Astrocyte of the hippocampus (primary cell): Measurements from ENCODE around the gene EIF4G3.

Source experiments
- DNase-seq: peaks from one replicate; pipeline ENCODE4 v3.0.0; 2011; ENCODE audit warnings: low read depth, low spot score

EIF4G3 gene

DNA sequence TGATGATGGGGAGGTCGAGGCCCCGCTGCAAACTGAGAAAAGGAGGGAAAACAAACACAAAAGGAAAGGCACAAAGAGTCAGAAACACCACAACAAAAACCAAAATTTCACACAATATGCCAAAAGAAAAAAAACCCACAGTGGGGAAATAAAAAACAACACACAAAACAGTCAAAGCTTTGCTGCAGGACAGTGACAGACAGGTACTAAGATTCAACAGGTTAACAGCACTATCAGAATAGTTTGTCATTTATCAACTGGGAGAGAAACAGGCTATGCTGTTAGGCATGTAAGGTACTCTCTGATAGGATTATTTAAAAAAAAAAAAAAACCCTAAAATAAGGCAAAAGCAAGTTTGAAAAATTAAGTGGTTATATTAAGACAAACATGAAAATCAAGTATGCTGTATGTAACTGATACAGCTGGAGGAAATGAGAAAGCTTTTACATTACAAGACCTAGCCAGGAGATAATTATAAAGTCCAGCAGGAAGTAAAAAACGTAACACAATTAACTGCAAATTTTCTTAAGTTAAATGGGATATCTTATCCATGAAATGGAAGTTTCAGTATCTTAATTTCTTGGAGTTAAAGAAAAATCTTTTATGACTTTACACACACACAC, 179.0 kb downstream of the EIF4G3 start:
- DNase-seq = no peak

DNA sequence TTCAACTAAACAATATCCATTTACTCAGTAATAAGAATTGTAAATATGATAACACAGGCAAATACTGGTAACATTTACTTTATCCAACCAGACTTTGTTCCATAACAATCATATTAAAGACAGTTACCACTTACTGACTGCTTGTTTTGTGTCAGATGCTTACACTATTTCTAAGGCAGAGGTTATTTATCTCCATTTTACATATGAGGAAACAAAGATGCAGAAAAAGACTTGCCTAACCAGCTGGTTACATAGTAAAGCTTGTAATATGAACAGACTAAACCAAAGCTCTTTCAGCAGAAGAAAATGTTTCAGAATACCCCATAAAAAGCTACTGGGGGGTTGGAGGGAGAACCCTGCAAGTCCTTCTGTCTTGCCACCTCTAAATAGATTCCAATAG, 180.1 kb downstream of the EIF4G3 start:
- DNase-seq = no peak

DNA sequence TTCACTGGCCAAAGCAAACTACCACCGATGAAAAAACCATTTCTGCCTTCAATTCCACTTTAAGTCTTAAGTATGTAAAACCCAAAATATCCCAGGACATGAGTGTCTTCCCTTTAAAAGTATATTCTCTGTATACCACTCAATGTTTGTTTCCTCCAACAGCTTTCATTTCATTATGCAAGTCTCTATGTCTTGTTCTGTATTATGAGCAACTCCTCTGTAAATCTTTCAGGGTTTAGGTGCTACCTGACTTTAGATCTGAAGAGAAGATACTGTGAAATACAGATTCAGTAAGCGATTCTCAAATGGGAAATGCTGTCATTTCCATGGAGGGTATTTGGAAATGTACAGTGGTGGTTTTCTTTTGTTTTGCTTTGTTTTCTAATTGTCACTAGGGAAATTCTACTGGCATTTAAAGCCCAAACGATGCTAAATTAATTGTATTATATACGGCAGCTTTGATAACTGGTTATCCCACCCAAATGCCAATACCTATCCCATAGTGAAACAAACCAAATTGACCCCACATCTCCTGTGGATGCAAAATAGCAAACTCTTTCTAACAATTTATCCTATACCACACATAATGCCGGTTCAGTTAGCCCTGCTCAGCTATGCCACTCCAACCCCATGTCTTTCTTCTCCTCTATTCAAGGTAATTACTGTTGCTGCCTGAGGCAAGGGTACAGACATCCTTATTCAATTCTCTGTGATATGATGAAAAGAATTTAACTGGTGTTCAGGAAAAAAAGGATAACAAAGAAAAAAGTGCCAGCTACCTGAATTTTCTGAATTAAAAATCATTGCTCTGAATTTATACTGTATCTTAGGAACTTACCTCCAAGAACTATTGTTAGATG, 182.8 kb downstream of the EIF4G3 start:
- no peak for DNase-seq

DNA sequence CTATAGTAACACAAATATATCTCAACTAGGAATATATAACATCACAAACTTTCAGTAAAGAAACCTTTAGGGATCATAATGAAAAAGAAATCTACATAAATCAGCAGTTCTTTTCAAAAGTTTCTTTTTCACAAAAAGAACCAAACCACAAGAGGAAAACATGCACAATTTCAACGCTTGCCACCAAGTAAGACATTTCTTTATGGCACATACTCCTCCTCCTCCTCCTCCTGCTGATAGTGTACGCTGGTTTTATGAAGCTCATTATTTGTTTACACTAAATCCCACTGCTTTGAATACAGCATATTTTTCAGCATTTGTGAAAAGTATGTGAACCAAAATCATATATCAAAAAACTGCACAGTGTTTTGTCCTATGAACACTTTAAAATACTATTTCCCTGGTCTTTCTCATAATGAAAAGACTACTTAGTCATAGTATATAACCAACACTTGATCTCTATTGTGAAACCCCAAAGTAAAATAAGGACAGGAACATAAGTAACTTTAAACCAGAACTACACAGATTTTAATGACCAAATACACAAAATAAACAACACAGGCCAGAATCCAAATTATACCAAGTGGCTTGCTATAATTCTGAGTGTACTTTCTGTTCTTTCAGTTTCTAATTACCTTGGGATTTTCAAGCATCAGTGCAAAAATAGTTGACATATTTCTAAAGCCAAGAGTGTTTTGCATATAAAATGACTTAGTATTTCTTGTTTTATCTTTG, 184.2 kb downstream of the EIF4G3 start:
- DNase-seq = peak; percentile 25

DNA sequence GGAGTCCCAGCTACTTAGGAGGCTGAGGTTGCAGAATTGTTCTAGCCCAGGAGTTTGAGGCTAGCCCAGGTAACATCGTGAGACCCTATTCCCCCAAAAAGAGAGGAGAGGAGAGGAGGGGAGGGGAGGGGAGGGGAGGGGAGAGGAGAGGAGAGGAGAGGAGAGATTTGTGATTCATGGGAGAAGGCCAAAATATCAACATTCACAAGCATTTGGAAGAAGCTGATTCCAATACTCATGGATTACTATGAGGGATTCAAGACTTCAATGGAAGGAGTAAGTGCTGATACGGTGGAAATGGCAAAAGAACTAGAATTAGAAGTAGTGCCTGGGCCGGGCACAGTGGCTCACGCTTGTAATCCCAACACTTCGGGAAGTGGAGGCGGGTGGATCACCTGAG, 187.8 kb downstream of the EIF4G3 start:
- DNase-seq = no peak

DNA sequence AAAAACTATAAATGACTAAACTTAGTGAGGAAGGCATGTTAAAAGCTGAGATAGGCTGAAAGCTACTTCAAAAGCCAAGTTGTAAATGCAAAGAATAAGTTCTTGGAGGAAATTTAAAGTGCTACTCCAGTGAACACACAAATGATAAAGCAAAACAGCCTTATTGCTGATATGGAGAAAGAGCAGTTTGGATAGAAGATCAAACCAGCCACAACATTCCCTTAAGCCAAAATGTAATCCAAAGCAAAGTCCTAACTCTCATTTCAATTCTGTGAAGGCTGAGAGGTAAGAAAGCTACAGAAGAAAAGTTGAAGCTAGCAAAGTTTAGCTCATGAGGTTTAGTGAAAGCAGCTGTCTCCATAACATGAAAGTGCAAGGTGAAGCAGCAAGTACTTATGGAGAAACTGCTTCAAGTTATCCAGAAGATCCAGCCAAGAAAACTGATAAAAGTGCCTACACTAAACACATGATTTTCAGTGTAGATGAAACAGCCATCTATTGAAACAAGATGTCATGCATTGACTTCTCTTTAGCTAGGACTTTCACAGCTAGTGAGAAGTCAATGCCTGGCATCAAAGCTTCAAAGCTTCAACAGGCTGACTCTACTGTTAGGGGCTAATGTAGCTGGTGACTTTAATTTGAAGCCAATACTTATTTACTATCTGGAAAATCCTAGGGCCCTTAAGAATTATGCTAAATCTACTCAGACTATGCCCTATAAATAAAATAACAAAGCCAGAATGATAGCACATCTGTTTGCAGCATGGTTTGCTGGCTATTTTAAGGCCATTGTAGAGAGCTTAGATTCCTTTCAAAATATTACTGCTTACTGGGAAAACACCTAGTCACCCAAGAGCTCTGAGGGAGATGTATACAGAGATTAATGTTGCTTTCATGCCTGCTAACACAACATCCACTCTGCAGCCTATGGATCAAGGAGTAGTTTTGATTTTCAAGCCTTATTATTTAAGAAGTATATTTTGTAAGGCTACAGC, 188.6 kb downstream of the EIF4G3 start:
- DNase-seq = no peak

DNA sequence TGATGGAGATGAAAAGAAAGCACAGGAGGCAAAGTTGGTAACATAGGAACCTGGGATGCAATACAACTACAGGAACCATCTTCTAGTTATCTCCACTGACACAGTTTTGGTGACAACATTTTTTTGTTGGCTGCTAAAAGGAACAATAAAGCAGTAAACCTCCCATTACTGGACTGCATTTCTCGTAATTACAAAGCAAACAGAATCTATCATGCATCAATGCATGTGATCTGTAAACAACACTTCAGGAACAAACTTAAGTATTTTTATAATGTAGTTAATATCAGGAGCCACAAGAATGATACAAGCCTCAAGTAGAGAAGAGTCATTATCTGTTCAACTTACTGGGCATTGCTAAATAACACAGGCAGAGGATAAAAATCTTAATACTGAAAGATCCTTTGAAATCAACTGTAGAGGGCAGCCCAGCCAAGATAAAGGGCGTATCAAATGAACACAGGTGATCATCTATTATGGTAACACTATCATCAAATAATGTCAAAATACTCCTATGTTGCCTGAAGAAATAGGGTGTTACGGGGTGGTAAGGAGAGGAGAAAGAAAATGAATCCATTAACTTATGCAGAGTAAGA, 193.3 kb downstream of the EIF4G3 start:
- DNase-seq = no peak

DNA sequence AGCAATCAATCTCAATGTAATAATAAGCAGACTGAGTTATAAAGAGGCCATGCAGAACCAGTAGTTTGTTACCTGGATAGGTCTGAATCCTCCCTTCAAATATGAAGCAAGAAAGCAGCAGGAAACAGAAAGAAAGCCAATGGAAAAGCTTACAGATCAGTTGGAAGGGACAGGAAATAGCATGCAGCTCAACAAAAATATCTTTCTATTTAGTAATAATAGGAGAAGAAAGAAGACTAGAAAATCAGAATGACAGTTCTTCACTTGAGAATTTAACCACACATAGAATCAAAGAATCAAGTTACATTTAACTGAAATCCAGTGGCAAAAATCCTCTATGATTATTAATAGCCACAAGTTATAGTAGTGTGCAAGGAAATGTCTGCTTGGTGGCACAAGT, 194.4 kb downstream of the EIF4G3 start:
- DNase-seq = no peak

DNA sequence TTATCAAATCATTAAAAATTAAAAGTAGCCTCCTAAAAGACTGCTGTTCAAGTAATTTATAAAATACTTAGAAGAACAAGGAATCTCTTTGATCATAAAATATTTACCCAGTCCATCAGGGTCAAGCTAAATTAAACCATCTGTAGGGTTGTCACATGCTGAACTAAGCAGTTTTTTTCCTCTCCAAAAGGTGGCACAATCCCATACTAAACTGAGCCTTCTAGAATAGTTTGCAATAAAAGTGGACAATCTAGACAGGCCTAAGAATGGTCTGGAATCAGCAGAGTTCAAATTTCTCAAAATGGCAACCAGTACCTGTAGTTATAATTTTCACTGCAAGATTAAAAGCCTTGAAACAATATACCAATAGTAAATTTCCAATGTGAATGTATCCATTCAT, 194.8 kb downstream of the EIF4G3 start:
- DNase-seq = peak; percentile 57

DNA sequence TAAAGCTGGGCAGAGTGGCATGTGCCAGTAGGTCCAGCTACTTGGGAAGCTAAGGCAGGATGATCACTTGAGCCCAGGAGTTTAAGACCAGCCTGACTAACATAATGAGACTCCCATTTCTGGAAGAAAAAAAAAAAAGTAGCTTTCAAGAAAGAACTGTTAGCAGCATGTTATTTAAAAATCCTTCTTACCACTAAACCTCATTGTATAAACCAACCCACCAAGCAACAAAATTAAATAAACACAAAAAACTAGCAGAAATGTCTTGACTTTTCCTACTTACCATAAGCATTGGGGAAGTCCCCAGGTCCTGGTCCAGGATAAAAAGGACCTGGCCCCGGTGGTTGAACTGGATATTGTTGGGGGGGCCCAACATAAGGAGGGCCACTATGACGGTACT, 196.6 kb downstream of the EIF4G3 start:
- no peak for DNase-seq

DNA sequence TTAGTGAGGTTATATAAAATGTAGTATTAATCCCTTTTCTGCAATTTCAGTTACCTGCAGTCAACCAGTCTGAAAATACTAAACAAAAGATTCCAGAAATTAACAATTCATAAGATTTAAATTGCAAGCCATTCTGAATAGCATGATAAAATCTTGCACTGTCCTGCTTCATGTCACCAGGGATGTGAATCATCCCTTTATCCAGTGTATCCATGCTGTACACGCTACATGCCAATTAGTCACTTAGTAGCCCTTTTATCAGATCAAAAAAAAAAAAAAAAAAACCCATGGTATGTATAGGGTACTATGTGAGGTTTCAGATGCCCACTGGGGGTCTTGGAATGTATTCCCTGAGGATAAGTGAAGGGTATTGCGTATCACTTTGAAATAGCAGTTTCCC, 198.3 kb downstream of the EIF4G3 start:
- DNase-seq = no peak

DNA sequence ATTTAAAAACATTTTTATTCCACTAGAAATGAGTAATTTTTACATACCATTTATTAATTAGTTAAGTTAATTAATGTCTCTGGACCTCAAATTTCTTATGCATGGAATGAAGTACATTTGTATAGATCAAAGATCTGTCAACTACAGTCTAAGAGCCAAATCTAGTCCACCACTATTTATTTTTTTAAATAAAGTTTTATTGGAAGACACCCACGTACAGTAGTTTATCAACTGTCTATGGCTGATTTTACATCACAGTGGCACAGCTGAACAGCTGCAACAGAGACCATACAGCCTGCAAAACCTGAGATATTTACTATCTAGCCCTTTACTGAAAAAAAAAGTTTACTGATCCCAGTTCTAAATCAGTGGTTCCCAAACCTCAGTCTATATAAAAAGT, 201.0 kb downstream of the EIF4G3 start:
- DNase-seq = no peak

DNA sequence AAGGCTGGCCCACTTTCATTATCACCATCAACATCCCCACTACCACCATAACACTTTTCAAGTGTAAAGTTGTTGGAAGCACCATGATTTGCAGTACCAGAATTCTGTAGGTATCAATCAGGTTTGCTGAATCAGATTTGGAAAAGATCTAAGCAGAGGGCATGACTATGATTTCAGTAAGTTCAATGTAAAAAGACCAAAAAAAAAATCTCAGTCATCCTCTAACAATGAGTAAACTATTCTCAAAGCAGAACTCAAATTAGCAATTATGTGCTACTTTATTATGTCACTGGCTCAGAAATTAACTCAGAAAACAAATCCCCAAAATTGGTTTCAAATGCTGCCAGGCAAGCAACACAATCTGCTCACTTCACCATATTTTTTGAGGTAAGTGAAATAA, 201.7 kb downstream of the EIF4G3 start:
- DNase-seq = no peak

DNA sequence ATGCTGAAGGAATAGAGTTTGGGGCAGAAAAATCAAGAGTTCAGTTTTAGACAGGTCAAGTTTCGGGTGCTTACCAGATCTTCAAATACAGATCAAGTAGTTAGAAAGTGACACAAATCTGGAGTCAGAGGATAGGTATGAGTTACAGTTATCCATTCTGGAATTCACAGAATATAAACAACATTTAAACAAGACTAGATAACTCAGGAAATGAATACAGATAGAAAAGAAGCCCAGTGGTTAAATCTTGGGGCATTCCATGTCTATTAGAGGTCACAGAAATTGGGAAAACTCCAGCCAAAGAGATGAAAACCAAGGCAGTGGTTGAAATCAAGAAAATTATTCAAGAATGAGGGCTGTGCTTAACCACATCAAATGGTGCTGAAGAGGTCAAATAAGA, 202.6 kb downstream of the EIF4G3 start:
- peak; percentile 36 for DNase-seq

DNA sequence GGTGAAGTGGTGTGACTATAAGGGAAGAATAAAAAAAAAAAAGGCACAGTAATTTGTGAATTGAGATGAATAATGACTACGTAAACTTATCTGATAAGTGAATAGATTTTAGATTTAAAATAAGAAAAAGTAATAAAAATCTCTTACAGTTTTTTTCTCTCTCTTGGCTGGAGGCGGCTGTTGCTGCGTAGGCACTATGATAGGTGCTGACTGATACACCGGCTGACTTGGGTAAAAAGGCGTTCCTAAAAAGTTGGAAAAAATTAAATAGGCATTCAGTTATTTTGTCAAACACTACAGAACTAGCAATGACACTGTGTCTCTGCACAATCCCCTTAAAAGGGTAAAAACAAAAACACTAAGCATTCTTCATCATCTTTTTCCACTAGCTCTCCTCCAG, 203.8 kb downstream of the EIF4G3 start:
- no peak for DNase-seq

DNA sequence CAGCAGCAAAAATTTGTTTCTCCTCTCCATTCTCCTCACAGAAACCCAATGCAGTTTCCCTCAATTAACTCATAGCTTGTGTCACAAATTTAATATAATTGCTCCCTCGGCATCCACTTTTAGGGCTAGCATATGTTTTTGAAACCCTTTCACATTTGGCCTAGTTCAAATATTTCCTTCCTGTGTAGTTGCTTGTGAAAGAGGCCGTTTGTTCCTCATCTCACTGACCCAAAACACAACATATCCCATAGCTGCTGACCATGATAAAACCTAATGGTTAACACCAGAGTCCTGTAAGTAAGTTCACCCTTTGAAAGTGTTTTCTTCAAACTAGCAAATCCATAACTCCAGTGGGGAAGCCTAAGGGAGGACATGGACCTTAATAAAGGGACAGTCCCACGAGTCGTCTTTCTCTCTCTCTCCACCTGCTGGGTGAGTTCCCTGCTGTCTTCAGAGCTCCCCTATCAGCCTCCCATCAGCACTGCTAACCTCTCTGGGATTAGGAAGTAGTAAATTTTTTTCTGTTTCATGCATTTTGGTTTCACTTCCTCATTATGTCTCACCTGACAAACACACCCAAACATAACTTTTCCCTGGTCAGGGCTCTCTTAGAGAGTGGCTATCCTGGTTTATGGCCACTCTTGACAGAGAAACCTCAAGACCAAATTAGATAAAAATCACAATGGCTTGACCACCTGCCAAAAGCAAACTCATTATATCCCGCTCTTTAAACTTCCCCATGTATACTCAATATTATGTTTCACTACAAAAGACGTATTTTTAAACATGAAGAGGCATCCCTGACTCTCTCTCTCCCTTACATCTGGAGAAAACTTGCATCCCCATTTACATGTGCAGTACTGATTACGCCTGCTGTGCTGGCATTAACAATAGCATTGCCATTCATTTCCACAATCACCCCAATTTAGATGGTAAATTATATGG, 211.9 kb downstream of the EIF4G3 start:
- DNase-seq = no peak

DNA sequence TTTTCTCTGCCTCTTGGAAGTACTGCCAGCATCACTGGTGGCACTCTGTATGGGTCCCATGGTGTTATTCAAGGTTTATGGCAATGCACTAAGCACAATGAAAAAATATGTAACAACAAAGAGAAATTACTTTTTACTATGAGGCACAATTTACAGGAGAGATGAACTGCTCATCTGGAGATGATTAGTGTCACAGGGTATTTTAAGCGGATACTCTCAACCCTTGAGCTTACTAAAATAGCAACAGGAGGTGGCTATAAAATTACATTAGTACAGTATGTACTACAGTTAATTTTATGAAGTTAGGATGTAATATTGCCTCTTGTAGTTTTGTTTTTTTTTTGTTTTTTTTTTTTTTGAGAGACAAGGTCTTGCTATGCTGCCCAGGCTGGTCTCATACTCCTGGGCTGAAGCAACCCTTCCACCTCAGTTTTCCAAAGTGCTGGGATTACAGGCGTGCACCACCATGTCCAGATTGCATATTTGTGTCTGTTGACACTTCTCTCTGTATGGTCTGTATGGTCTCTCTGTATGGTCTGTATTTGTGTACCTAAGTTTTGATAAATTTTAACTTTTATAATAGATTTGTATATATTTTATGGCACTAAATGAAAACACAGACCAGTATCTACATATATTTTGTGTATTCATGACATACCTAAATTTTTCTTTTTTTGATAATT, 214.0 kb downstream of the EIF4G3 start:
- DNase-seq = no peak

DNA sequence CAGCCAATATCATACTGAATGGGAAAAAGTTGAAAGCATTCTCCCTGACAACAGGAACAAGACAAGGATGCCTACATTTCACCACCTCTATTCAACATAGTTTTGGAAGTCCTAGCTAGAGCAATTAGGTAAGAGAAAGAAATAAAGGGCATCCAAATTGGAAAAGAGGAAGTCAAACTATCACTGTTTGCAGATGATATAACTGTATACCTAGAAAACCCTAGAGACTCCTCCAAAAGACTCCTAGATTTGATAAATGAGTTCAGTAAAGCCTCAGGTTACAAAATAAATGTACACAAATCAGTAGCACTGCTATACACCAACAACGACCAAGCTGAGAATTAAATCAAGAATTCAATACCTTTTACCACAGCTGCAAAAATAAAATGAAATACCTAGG, 218.3 kb downstream of the EIF4G3 start:
- no peak for DNase-seq

DNA sequence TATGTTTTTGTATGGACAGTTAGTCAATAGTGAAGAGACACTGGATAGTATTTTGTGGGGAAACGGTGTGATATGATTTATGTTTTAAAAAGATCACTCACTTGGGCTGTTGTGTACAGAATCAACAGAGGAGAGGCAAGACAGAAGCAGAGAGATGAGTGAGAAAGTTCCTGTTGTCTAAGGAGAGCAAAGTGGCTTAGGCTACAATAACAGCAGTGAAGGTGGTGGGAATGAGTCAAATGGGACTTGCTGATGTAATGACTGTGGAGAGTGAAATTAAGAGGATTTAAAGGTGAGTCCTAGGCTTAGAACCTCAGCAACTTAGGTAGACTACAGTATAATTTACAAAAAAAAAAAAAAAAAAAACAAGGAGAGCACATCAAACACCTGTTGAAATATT, 220.4 kb downstream of the EIF4G3 start:
- no peak for DNase-seq
